ENCODE results near the gene NOD2.

The NOD2 gene

GRCh38 chr16:50736448-50736847, 43.0 kb downstream of the NOD2 start:
- no peak overlapping the region for H3K27ac ChIP-seq
- no peak for TF ChIP-seq ZFX (IDR thresholded peaks at IDR 0.05; ENCODE audit: borderline replicate concordance)
- no peak for TF ChIP-seq CTCF (IDR thresholded peaks at IDR 0.05)

DNA sequence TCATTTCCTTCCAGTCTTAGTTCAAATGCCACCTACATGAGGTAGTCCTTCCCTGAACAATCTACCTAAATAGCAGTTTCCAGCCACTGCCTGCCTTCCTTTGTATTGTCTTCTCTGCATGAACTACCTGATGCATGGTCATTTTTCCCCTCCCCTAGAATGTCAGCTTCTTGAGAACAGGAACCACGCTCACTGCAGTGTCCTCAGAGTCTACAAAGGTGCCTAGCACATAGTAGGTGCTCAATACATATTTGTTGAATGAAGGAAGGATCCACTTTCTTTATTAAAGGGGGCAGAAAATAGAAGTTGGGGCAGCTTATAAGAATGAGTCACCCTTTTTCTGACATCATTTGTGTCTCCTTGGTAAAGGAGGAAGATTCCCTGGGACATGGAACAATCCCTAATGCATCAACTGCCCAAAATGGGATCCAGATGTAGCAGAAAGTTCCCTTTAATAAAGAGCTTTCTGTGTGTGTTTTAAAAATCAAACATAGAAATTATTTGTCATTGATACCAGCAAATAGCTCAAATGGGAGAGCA, 44.1 kb downstream of the NOD2 start:
- H3K27ac ChIP-seq, result no peak overlapping the region
- TF ChIP-seq ZFX (IDR thresholded peaks at IDR 0.05; ENCODE audit: borderline replicate concordance), result no peak
- no peak for TF ChIP-seq CTCF (IDR thresholded peaks at IDR 0.05)

DNA sequence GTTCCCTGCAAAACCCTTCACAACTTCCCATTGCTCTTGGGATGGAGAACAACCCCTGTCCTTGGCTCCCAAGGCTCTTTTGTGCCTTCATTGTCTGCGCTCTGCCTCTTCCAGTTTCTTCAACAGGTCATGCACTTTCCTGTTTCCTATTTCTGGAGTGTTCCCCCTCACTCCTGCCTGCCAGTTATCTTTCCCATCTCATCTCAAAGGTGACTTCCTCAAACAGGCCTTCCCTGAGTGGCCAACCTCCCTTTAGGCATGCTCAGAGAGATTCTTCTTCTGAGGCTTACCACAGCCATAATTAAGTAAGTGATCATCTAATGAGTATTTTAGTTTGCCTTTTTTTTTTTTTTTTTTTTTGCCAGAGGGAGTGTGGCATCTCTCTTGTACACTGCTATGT, 45.6 kb downstream of the NOD2 start:
- H3K27ac ChIP-seq, result no peak overlapping the region
- TF ChIP-seq ZFX (IDR thresholded peaks at IDR 0.05; ENCODE audit: borderline replicate concordance) (no peak), CTCF (IDR thresholded peaks at IDR 0.05) (no peak)

DNA sequence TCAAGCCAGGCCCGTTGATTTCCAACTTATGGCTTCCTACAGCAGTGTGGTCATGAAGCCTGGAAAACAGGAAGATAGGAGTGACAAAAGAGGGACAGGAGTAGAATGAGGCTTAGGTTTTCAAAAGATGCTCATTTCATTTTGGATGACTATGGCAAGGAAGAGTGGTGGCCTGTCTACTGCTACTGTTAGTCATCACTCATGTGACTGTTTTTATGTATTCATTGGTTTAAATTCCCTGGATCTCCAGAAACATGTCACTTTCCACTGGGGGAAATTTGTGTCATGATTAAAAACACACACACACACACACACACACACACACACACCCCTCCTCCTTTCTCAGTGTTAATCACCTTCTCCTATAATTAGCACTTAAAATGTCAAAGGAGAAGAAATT, 47.3 kb downstream of the NOD2 start:
- peak overlapping the region; percentile 49 for H3K27ac ChIP-seq
- TF ChIP-seq ZFX (IDR thresholded peaks at IDR 0.05; ENCODE audit: borderline replicate concordance) (no peak), CTCF (IDR thresholded peaks at IDR 0.05) (no peak)

- peak overlapping the region; percentile 49 for H3K27ac ChIP-seq
- no peak for TF ChIP-seq CTCF (IDR thresholded peaks at IDR 0.05)
Observed at GRCh38 chr16:50741225-50741780, 47.9 kb downstream of the NOD2 start.

- TF ChIP-seq CTCF (IDR thresholded peaks at IDR 0.05) (no peak), ZFX (IDR thresholded peaks at IDR 0.05; ENCODE audit: borderline replicate concordance) (no peak)
- H3K27ac ChIP-seq, result peak within 1 kb of the TSS; percentile 49
Observed at GRCh38 chr16:50741781-50742575, 48.6 kb downstream of the NOD2 start, which contains the start of gene CYLD. Gene CYLD, plus strand, starts transcription at chr16:50742086. Its CDS starts 7,613 bp downstream, at chr16:50749699.
